GM19438 (cell line): ENCODE measurements around the gene PATL1.

Experiments
- ATAC-seq: cut with Tn5 transposase; IDR thresholded peaks from one replicate; pipeline ENCODE4 v1.9.1; 2021; ENCODE audit warnings: low read depth; ENCODE audit not compliant: unreplicated experiment

The PATL1 gene

GRCh38 chr11:59616396-59616982, 52.3 kb downstream of the PATL1 start:
- no peak for ATAC-seq

GRCh38 chr11:59615637-59616395, 53.0 kb downstream of the PATL1 start, which contains the start of gene OSBP:
TSS of gene OSBP (minus strand) at chr11:59615774. CDS start at chr11:59615664, 110 bp downstream.
- ATAC-seq, result peak; percentile 85

- ATAC-seq, result peak; percentile 18
Observed at GRCh38 chr11:59615120-59615636, 53.7 kb downstream of the PATL1 start.

- ATAC-seq, result no peak
Observed at GRCh38 chr11:59614277-59615119, 54.3 kb downstream of the PATL1 start.

- ATAC-seq, result no peak
Observed at GRCh38 chr11:59611570-59612565, 57.0 kb downstream of the PATL1 start.

- ATAC-seq, result no peak
Observed at GRCh38 chr11:59610289-59610688, 58.5 kb downstream of the PATL1 start.

- ATAC-seq, result no peak
Observed at GRCh38 chr11:59607703-59608454, 61.0 kb downstream of the PATL1 start.

GRCh38 chr11:59602432-59602831, 66.4 kb downstream of the PATL1 start:
- no peak for ATAC-seq

GRCh38 chr11:59601788-59602187, 67.0 kb downstream of the PATL1 start:
- no peak for ATAC-seq

GRCh38 chr11:59600636-59601035, 68.2 kb downstream of the PATL1 start:
- no peak for ATAC-seq

- ATAC-seq, result no peak
Observed at GRCh38 chr11:59600234-59600633, 68.6 kb downstream of the PATL1 start.

GRCh38 chr11:59598961-59599360, 69.9 kb downstream of the PATL1 start:
- ATAC-seq, result no peak
